NCI-H526 (cell line): Measurements from ENCODE around the gene PDZRN4.
A peak's percentile ranks its signal among the peaks of the same experiment; 100 is the strongest.
"Not testable (repeated sequence)": the region's sequence is repeated elsewhere in the genome, so short reads cannot be mapped to it uniquely, and the experiment has no call there.

Source experiments
- DNase-seq, 2 experiments: peaks; one replicate each; lab custom pipeline; 2025; lab: John Stamatoyannopoulos, UW

PDZRN4 gene

DNA sequence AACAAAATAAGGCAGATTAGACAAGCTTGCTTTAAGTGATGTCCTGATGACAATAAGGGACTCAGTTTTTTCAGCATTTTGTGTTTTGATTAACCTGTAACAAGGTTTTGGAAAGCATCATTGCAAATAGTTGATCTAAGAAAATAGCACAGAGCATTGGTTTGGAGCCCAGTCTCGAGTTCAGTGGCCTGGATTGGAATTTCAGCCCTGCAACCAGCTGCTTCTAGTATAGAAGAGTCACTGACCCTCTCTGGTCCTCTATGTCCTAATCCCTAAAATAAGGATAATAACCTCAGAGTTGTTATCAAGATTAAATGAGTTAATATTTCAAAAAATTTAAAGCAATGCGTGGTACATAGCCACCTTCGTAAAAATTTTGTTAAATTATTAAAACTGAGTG lies 25.5 kb downstream of the PDZRN4 start:
- no peak for DNase-seq

DNA sequence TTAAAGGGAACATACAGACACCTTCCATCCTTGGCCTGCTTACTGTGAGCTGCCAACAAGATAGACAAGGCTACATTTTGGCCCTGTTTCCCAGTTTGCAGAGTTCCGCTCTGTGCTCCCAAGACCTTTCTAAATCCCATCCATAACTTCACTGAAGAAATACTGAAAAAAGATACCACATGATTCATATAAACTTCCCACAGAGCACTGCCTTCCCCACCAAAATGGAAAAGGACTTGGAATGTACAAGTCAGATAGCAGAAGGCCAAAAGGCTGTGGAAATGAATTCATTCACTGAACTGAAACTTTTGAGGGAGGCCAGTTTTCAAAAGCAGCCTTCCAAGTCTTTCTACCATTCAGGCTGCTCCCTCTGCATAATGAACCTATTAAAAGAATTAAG lies 29.6 kb downstream of the PDZRN4 start:
- no peak for DNase-seq

DNA sequence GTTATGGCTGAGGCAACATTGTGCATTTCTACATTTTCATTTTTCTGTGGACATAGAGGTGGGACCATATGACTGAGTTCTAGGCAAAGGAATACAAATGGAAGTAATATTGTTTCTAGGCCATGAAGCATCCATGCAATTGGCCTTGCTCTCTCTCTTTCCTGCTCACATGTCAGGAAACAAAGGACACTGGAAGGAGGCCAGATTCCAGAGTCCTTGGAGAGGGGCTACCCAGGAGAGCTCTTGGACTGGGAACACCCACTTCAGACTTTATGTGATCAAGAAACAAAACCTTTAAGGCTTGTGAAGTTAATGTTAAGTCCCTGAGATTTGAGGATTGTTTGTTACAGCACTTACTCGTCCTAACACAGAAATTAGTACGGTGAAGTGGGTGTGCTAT lies 32.8 kb downstream of the PDZRN4 start:
- no peak for DNase-seq

DNA sequence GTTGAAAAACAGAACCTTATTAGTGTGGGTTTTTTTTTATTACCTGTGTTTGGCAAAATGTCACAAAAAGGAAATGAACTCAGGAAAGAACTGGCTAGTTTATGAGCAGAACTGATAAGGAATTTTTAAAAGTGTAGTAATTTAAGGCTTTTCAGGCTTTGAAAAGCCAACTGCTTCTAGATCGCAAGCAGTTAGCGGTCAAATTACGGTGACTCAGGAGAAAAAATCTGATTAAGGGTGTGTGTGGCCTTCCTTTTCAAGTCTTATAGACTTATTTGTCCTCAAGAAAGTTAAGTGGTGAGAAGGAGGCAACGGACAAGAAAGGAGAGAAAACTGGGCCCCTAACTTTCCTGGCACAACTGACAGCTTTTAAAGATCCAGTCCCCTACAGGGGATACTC lies 33.4 kb downstream of the PDZRN4 start:
- no peak for DNase-seq

DNA sequence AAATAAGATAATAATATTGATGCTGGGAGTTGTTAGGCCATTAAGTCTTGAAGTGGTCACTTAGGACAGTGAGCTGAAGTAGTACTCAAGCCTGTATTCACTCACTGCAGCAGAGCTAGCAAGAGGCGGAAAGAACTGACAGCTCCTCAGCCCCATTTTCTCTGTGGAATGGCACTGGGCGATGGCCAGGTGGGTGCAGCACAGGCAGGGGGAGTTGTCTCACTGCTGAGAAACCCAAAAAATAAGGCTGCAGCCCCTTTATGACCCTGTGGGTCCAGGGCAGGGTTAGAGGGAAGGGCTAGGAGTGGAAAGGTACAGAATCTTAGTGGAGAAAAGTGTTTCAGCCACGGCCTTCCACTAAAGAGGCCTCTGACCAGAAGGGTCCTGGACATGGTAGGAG lies 35.5 kb downstream of the PDZRN4 start:
- DNase-seq: no peak

DNA sequence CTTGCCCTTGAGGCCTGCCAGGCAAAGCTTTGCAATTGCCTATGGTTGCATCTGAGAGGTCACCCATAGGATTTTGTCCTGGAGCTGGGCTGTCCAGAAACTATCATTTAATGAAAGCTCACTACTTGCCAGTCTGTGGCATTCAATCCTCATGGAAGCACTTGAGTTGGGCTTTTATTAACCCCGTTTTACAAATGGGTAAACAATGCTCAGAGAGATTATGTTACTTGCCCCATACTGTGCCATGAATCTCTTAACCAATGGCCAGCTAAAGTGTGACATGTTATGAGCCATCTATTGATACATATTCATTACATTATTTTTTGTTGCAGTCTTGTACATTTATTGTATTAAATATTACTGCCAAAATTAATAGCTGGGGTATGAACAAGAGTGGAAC lies 35.9 kb downstream of the PDZRN4 start:
- no peak for DNase-seq

DNA sequence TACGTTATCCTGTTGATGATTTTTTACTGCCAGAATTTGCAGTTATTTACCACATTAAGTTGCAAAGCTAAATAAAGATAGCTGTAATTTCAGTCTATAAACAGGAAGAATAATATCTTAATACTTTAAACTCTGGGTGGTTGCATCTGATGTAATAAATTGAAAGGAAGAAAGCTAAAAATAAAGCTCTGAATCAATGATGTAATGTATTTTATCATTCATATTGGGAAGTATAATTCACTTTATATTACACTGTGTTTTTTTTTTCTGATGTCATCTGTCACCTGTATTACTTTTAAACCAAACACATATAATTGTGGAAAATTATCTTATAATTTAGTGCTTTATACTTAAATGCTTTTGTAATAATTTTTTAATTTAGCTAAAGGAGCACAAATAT lies 37.1 kb downstream of the PDZRN4 start:
- DNase-seq: no peak

DNA sequence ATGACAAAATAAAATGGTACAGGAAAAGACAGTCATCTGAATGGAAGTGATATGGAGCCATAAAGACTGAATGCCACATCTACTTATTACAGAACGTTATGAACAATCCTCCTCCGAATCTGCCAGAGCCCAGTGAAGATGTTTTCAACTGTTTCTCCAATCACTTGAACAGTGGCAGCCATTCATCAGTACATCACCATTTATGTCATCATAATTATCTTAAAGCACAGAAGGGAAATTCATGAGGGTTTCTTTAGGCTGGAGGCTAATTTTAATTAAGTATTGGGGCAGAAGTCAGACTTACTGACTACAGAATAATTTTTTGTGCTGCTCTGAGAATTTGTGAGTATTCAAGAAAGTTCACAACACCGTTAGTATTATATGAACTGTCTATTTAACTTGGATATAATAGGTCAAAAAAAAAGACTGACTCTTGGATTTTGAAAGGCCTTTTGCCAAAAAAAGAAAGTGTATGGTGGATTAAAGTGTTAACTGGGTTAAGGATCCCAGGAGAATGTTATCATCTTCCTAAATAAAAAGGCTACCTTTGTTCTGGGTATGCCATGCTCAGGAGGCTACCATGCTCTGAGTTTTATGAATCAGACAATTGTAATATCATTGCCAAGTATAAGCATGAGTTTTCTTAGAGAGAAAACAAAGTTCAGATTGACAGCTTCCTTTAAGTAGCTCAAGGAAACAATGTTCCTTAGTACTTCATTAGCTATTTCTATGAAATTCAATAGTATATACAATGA lies 40.1 kb downstream of the PDZRN4 start:
- DNase-seq: no peak

DNA sequence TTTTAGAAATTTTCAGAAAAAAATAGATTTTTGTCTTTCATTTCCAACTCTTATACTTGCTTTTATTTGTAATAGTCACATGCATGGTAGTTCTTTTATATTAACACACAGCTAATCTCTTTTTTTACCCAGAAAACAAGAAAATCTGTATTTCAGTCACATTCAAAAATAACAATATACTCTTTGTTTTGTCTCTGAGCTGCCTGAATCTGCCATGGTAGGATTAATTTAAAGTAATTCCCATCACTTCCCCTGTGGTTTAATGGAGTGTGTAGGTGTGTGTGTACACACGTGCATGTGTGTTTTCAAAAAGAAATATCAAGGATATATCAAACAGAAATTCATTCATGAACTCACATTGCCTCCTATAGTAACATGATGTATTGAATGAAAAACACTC lies 42.6 kb downstream of the PDZRN4 start:
- DNase-seq: no peak

DNA sequence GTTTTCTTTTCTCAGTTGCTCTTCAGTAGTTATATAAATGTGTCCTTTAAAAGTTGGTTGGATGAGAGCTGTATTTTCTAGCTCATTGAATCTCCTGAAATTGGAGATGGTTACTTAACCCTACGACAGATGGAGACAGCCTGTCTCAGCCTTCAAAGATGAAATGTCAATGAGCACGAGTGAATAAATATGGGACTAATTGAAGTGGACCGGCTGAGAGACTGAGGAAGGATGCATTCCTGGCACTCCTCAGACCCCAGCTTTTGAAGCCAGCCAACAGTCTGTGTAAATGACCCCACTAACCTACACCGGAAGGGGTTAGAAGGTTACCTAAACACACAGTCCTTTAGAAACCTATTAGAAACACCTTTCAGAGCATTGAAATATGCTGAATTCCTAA lies 46.6 kb downstream of the PDZRN4 start:
- no peak for DNase-seq

DNA sequence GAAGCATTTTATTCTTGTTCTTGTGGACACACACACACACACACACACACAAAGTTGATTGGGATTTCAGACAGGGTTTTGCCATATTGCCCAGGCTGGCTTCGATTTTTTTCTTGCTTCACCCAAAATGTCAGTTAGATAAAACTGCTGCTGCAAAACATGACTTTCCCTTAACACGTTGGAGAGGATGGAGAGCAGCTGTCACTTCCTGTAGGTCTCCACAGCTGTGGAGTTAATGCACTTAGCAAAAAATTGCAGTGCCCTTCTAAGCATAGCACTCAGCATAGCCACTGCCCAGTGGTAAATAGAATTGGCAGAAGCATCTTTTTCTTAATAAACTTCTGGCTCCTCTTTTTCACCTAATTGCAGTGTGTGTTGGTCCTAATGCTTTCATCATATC lies 54.5 kb downstream of the PDZRN4 start:
- no peak for DNase-seq

DNA sequence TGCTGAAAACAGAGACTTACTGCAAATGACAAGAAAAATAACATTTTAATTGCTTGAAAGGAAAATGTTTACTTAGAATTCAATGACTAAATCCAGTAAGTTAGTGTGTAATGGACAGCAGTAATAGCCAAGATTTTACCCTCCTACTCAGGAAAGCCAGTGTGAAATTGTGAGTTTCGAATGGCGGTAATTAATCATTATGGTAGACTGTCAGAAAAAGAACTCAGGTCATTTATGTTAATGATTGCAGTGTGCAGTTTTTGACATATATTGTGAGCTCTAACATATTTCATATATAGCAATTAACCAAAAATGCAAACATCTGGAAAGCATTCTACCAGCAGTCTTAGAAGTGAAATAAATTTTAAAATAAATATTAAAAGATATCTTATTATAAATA lies 60.3 kb downstream of the PDZRN4 start:
- no peak for DNase-seq

DNA sequence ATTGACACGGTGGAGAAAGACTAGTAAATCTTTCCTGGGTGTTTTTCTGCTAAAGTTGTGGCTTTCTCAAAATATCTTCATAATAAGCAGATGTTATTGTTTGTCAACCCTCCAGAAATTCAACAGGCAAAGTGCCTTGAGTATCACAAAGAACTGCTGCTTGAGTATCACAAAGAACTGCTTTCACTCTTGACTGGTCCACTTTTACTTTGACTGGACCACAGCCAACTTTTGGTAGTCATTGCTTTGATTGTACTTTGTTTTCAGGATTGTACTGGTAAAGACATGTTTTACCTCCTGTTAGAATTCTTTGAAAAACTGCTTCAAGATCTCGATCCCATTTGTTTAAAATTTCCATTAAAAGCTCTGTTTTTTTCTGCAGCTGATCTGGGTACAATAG lies 62.6 kb downstream of the PDZRN4 start:
- DNase-seq: no peak

DNA sequence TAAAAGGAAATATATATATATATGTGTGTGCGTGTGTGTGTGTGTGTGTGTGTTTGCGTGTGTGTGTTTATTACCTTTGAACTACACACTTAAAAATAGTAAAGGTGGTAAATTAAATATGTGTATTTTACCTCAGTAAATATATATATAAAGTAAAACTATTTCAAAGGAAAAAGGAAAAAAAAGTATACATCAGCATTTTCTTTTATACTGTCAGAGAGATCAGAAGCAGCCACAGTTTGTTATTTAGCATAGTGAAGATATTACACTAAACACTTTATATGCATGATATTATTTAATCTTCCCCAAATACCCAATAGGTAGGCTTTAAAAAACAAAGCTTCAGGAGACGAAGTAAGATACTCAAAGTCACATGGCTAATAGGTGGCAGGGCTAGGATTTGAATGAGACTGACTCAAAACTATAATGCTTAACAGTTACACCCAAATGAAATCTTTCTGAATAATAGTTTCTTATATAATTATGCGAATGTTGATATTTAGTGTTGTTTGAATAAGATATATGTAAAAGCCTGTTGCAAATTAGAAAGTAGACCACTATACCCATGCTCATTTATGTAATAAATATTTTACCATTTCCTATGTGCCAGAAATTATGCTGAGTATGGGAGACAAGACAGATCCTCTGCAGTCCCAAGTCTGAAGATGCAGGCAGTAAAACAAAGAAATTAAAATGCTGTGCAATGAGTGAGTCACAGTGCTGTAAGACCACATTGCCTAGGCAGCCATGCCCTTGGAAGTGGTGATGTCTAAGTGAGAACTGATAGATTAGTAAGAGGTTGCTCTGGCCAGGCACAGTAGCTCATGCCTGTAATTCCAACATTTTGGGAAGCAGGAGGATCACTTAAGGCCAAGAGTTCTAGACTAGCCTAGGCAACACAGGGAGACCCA lies 66.1 kb downstream of the PDZRN4 start:
- no peak for DNase-seq

DNA sequence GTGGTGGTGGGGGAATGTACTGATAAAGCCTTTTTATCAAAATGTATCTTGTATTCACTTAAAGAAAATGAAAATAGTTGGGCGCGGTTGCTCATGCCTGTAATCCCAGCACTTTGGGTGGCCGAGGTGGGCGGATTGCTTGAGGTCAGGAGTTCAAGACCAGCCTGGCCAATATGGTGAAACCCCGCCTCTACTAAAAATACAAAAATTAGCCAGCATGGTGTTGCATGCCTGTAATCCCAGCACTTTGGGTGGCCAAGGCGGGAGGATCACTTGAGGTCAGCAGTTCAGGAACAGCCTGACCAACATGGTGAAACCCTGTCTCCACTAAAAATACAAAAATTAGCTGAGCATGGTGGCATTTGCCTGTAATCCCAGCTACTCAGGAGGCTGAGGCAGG lies 75.1 kb downstream of the PDZRN4 start:
- DNase-seq: not testable (repeated sequence)

DNA sequence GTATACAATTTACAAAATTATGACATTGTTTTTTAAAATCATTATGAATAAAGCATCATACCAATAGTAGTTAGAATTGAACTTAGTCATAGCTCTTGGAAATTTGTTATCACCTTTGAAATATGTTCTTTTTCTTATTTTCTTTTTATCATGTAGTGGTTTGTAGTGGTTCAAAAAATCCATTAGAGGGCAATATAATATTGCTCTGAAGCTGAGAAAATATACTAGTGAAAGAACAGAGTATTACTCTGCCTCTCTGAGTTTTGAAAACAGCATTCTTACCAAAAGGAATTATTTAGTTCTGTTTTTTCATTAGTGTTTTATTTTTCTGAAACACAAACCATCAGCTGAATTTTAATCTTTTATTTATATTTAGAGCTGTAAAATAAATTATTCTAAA lies 76.2 kb downstream of the PDZRN4 start:
- DNase-seq: peak in 1 of 2 experiments; percentile 20

DNA sequence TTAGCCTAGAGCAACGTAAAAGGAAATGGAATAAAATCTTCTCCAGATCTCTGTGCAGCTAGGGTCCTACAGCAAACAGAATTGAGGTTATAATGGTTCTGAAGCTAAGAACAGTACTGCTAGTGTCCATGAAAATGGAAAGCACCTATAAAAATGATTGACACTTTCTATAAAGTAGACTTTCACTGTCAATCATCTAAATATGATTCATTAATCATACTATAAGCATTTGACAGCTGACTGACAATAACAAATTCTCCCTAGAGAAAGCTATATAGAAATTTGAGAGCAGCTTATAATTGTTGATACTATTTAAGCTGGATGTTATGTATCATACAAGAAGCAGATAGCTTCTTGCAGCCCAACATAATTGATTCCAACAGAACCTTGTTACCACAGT lies 80.9 kb downstream of the PDZRN4 start:
- DNase-seq: no peak

DNA sequence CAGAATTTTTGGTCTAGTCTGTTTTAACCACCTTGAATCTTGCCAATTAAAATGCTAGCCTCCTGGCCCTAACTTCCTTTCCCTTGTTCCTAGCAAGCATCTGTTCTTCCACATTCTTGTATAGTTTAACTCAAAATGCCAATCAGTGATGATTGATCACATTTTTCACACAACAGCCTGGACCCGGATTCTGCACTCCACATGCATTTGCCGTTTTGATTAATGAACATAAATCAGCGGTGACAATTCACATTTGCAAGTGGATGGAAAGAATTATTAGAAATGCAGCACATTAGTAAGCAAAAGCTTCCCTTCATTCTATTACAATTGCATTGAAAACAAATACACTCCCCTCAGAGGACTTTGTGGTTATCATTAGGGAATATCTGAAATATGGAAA lies 83.4 kb downstream of the PDZRN4 start:
- no peak for DNase-seq

DNA sequence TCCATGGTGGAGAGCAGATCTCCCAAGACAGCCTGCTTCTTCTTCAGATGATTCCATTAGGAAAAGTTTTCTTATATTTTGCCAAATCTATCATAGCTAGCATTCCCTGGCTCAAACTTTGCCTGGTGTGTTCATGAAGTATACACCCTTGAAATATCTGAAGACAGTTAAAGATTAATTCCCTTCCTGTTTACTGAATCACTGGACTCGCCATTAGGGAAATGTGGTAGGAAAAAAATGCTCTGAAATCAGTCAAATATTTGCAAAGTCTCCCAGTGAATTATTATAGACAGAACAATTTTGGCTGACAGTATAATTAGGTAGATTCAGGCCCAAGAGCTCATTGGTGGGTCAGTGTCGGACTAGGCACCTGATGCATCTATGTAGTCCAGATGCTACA lies 86.5 kb downstream of the PDZRN4 start:
- no peak for DNase-seq

DNA sequence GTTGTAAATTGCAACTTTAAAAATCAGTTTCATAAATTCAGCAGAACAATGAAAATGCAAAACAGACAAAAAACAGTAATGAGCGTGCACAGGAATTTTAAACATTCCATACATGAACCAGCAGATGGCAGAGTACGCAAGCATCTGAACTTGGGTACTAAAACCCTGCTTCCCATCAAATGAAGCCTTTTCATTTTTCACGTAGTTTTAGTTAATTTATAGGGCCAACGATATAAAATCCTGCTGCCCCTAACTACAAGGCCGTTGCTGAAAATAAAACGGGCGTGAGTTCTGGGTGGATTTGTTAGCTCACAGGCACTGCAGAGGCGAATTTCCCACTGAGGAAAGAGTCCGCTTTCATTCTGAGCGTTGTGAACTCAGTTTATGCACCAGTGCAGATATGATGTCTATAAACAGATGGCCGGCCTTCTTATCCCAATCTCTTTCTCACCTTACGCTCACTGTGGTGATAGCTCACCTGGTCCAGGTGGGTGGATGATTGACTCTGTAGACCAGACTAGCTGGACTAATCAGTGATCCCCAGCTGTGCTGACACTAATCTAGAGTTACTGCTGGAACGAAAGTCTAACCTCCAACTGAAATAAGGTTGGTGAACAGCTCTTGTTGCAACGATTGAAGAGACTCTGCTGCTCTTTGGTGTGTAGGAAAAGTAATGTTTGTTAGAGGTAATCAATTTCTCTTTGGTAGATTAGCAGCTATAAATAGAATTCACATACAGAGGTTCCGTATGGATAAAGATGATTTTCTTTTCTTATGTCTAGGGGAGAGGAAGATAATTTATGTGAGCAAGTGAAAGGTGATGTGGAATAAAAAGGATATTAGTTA lies 89.2 kb downstream of the PDZRN4 start:
- DNase-seq: peak in 1 of 2 experiments; percentile 46

DNA sequence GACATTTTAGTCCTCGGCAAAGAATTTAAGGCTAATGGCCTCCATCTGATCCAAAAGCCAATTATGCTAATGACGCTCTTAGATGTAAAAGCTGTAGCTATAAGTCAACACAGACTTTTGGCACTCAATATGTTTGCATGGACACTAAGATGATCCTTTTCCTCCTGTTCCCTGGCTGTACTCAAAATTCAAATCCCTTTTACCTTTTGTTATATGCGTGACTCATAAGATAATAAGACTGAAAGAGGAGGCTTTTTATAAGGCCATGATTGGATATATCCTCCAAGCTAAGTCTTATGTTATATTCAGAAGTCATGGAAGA lies 89.8 kb downstream of the PDZRN4 start:
- no peak for DNase-seq

DNA sequence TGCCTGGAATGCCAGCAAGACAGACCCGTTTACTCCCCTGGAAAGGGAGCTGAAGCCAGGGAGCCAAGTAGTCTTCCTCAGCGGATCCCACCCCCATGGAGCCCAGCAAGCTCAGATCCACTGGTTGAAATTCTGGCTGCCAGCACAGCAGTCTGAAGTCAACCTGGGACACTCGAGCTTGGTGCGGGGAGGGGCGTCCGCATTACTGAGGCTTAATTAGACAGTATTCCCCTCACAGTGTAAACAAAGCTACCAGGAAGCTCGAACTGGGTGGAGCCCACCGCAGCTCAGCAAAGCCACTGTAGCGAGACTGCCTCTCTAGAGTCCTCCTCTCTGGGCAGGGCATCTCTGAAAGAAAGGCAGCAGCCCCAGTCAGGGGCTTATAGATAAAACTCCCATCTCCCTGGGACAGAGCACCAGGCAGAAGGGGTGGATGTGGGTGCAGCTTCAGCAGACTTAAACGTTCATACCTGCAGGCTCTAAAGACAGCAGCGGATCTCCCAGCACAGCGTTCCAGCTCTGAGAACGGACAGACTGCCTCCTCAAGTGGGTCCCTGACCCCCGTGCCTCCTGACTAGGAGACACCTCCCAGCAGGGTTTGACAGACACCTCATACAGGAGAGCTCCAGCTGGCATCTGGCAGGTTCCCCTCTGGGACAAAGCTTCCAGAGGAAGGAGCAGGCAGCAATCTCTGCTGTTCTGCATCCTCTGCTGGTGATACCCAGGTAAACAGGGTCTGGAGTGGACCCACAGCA lies 92.4 kb downstream of the PDZRN4 start:
- DNase-seq: peak; percentile 19 to 25
